HG03565 (cell line): Measurements from ENCODE around the gene UPF3B.
"Not testable (repeated sequence)": the region's sequence is repeated elsewhere in the genome, so short reads cannot be mapped to it uniquely, and the experiment has no call there.

Source experiments
- ATAC-seq: cut with Tn5 transposase; IDR thresholded peaks from one replicate; pipeline ENCODE4 v1.9.1; 2021; ENCODE audit warnings: mild to moderate bottlenecking, moderate library complexity; ENCODE audit not compliant: unreplicated experiment

The UPF3B gene

GRCh38 chrX:119852382-119853353 is at the start of gene UPF3B:
Gene UPF3B, minus strand, starts transcription at chrX:119852963. Its CDS starts 35 bp downstream, at chrX:119852928.
- peak; percentile 94 for ATAC-seq

- ATAC-seq, result no peak
These were observed 48.2 kb upstream of the UPF3B start for GRCh38 chrX:119900976-119901375.

- no peak for ATAC-seq
These were observed 46.4 kb upstream of the UPF3B start for GRCh38 chrX:119899125-119899524.

GRCh38 chrX:119895843-119896326 is 43.1 kb upstream of the UPF3B start, which contains the start of gene AKAP14:
Gene AKAP14, plus strand, starts transcription at chrX:119895893. Its CDS starts 7,331 bp downstream, at chrX:119903224.
- no peak for ATAC-seq

- not testable (repeated sequence) for ATAC-seq
These were observed 39.4 kb upstream of the UPF3B start for GRCh38 chrX:119891961-119892692.

GRCh38 chrX:119890626-119891025 is 37.9 kb upstream of the UPF3B start:
- ATAC-seq, result not testable (repeated sequence)

GRCh38 chrX:119887721-119888425 is 35.1 kb upstream of the UPF3B start:
- peak; percentile 60 for ATAC-seq

- no peak for ATAC-seq
These were observed 33.0 kb upstream of the UPF3B start for GRCh38 chrX:119885554-119886428.

GRCh38 chrX:119880552-119881437 is 28.0 kb upstream of the UPF3B start:
- ATAC-seq, result no peak

- no peak for ATAC-seq
These were observed 27.3 kb upstream of the UPF3B start for GRCh38 chrX:119880076-119880475.

GRCh38 chrX:119878740-119879139 is 26.0 kb upstream of the UPF3B start:
- ATAC-seq, result no peak

GRCh38 chrX:119871599-119872395 is 19.0 kb upstream of the UPF3B start, which contains the start of the genes NDUFA1 and RNF113A:
Gene NDUFA1, plus strand, starts transcription at chrX:119871832. Its CDS starts 80 bp downstream, at chrX:119871912.
Gene RNF113A, minus strand, starts transcription at chrX:119871733. Its CDS starts 120 bp downstream, at chrX:119871613.
- ATAC-seq, result peak; percentile 89

GRCh38 chrX:119871245-119871598 is 18.5 kb upstream of the UPF3B start:
- ATAC-seq, result peak; percentile 20

GRCh38 chrX:119870626-119871131 is 17.9 kb upstream of the UPF3B start:
- ATAC-seq, result no peak

- no peak for ATAC-seq
These were observed 681 bp upstream of the UPF3B start for GRCh38 chrX:119853444-119853843.

- no peak for ATAC-seq
These were observed 18.9 kb downstream of the UPF3B start for GRCh38 chrX:119833905-119834304.

- ATAC-seq, result no peak
These were observed 24.3 kb downstream of the UPF3B start for GRCh38 chrX:119828446-119828845.
